Lower leg skin (tissue), 3 donors: ENCODE measurements around the gene CHD5.

Experiments used
- CTCF ChIP-seq, 3 donors: fragments of 450-650 bp; IDR thresholded peaks; one replicate each; pipeline ENCODE4 v1.5.1; 2016; ENCODE audit warnings: antibody characterized with exemption in 3 of 3, mild to moderate bottlenecking in 3 of 3, moderate library complexity in 2 of 3
- POLR2A ChIP-seq, 2 donors: fragments of 450-650 bp; IDR thresholded peaks; one replicate each; pipeline ENCODE4 v1.6.1; 2016 to 2017; ENCODE audit warnings: antibody characterized with exemption in 2 of 2, mild to moderate bottlenecking in 1 of 2, moderate library complexity in 1 of 2

- TF ChIP-seq POLR2A (IDR thresholded peaks at IDR 0.05) (no peak), CTCF (IDR thresholded peaks at IDR 0.05) (no peak)
Observed at GRCh38 chr1:6212193-6212959, 32.3 kb upstream of the CHD5 start.
